ENCODE data around the gene CCDC170.
A peak's percentile ranks its signal among the peaks of the same experiment; 100 is the strongest.
"Not testable (repeated sequence)": the region's sequence is repeated elsewhere in the genome, so short reads cannot be mapped to it uniquely, and the experiment has no call there.

The CCDC170 gene

GRCh38 chr6:151514000-151514730 lies 20.3 kb downstream of the CCDC170 start:
- no peak for TF ChIP-seq CTCF (IDR thresholded peaks at IDR 0.05; ENCODE audit: insufficient read depth, low read depth, low read length, missing control alignments)
- no peak overlapping the region for H3K4me3 ChIP-seq (ENCODE audit: low read length)
- no peak for DNase-seq (ENCODE audit: low read depth)

GRCh38 chr6:151518992-151519391 lies 25.2 kb downstream of the CCDC170 start:
- not testable (repeated sequence) for DNase-seq (ENCODE audit: low read depth); H3K4me3 ChIP-seq (ENCODE audit: low read length)

GRCh38 chr6:151523034-151523433 lies 29.2 kb downstream of the CCDC170 start:
- no peak for DNase-seq (ENCODE audit: low read depth)
- TF ChIP-seq CTCF (IDR thresholded peaks at IDR 0.05; ENCODE audit: insufficient read depth, low read depth, low read length, missing control alignments), result no peak
- no peak overlapping the region for H3K4me3 ChIP-seq (ENCODE audit: low read length)

- peak; percentile 42 for DNase-seq (ENCODE audit: low read depth)
- TF ChIP-seq CTCF (IDR thresholded peaks at IDR 0.05; ENCODE audit: insufficient read depth, low read depth, low read length, missing control alignments), result no peak
- no peak overlapping the region for H3K4me3 ChIP-seq (ENCODE audit: low read length)
Observed at GRCh38 chr6:151524059-151524458, 30.2 kb downstream of the CCDC170 start.

- TF ChIP-seq CTCF (IDR thresholded peaks at IDR 0.05; ENCODE audit: insufficient read depth, low read depth, low read length, missing control alignments), result no peak
- no peak for DNase-seq (ENCODE audit: low read depth)
- H3K4me3 ChIP-seq (ENCODE audit: low read length), result no peak overlapping the region
Observed at GRCh38 chr6:151534576-151534975, 40.8 kb downstream of the CCDC170 start.

- no peak overlapping the region for H3K4me3 ChIP-seq (ENCODE audit: low read length)
- DNase-seq (ENCODE audit: low read depth), result no peak
- TF ChIP-seq CTCF (IDR thresholded peaks at IDR 0.05; ENCODE audit: insufficient read depth, low read depth, low read length, missing control alignments), result no peak
Observed at GRCh38 chr6:151535476-151536187, 41.8 kb downstream of the CCDC170 start.

GRCh38 chr6:151536188-151536479 lies 42.3 kb downstream of the CCDC170 start:
- no peak for DNase-seq (ENCODE audit: low read depth)
- no peak overlapping the region for H3K4me3 ChIP-seq (ENCODE audit: low read length)
- TF ChIP-seq CTCF (IDR thresholded peaks at IDR 0.05; ENCODE audit: insufficient read depth, low read depth, low read length, missing control alignments), result no peak

Data from epithelial cell of esophagus (primary cell).